GM18526 (cell line): ENCODE measurements around the gene BCKDHA.
A peak's percentile ranks its signal among the peaks of the same experiment; 100 is the strongest.

Source experiments
- POLR2A ChIP-seq: IDR thresholded peaks from 3 replicates; pipeline ENCODE4 v1.6.1; 2011; ENCODE audit not compliant: insufficient read length; ENCODE audit errors: extremely low read depth

The BCKDHA gene

GRCh38 chr19:41397086-41398049 is at the start of gene BCKDHA, which contains the start of gene EXOSC5:
Gene BCKDHA, plus strand, starts transcription at chr19:41397818. Its CDS starts 10 bp downstream, at chr19:41397828.
Gene EXOSC5, minus strand, starts transcription at chr19:41397359. Its CDS starts 31 bp downstream, at chr19:41397328.
- peak; percentile 66 for TF ChIP-seq POLR2A

- TF ChIP-seq POLR2A = no peak
Observed at GRCh38 chr19:41350735-41351338, 46.8 kb upstream of the BCKDHA start.

- TF ChIP-seq POLR2A = peak; percentile 45
Observed at GRCh38 chr19:41351339-41352245, 46.0 kb upstream of the BCKDHA start.

GRCh38 chr19:41352279-41352608 is 45.4 kb upstream of the BCKDHA start:
- no peak for TF ChIP-seq POLR2A

GRCh38 chr19:41352609-41353465 is 44.8 kb upstream of the BCKDHA start:
- peak; percentile 36 for TF ChIP-seq POLR2A

GRCh38 chr19:41353466-41354342 is 43.9 kb upstream of the BCKDHA start, which contains the start of gene TGFB1:
Gene TGFB1, minus strand, starts transcription at chr19:41353922. Its CDS starts 878 bp downstream, at chr19:41353044.
- TF ChIP-seq POLR2A = peak; percentile 95

- no peak for TF ChIP-seq POLR2A
Observed at GRCh38 chr19:41354343-41354953, 43.2 kb upstream of the BCKDHA start.

- no peak for TF ChIP-seq POLR2A
Observed at GRCh38 chr19:41355035-41355434, 42.6 kb upstream of the BCKDHA start.

- TF ChIP-seq POLR2A = no peak
Observed at GRCh38 chr19:41355802-41356201, 41.8 kb upstream of the BCKDHA start.

- no peak for TF ChIP-seq POLR2A
Observed at GRCh38 chr19:41356984-41357739, 40.5 kb upstream of the BCKDHA start.

- TF ChIP-seq POLR2A = no peak
Observed at GRCh38 chr19:41357746-41358145, 39.9 kb upstream of the BCKDHA start.

GRCh38 chr19:41359741-41360140 is 37.9 kb upstream of the BCKDHA start:
- no peak for TF ChIP-seq POLR2A
